ELR (cell line): ENCODE measurements around the gene PYGB.
A peak's percentile ranks its signal among the peaks of the same experiment; 100 is the strongest.

Experiments used
- DNase-seq: peaks from one replicate; pipeline ENCODE4 v3.0.0-alpha.2; 2015; ENCODE audit warnings: low read depth

The PYGB gene

DNA sequence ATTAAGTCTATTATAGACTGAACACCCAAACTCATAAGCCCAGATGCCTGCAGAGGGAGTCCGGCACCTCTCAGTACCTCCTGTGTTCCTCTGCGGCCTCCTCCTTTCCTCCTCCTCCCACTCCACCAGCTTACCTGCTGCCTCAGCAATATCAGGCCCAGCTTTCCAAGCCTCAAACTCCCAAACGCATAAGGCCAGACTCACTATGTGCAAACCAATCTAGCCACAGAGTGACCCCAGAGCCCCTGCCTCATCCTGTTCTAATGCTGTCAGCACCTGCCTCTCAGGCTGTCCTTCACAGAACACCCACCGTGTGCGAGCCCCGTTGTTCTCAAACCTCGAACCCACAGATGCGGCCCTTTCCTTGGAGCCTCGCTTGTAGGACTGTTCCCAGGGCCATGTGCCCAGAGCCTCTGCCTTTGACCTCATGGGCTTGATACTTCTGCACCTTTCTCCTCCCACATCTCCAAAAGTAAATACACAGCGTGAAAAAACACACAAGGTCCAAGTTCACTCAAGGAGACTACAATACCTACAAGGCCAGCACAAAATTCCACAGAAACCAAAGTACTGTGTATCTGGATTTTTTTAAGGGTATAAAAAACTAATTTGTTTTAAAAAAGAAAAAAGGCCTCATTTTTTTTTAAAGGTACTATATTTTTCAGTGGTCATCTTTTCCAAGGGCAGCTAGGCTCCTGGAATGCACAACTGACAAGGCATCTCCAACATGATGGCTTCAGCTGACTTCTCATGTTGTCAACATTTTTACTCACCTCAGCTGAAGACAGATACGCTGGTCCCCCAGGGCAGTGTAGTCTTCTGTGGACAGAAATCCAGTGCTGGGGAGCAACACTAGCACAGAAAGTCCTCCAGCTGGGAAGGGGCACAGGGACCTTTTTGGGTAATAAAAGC lies 90.5 kb downstream of the PYGB start:
- DNase-seq = no peak

DNA sequence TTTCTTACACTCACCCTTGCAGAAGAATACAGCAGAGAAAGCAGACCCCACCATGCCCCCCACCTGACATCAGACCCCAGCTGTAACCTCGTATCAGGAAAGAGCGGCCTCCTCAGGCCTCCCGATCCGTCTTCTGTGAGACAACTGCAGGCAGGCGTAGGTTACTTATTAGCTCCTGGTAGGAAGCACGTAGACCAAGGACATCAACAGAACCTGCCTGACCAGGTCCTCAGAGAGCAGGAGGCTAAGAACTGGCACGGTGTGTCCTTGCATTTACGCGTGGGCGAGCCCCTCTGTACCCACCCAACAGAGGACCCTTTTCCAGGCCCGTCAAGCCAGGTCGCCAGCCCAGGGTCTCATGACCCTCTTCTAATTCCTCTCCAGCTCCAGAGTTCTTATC lies 91.7 kb downstream of the PYGB start:
- DNase-seq = no peak

DNA sequence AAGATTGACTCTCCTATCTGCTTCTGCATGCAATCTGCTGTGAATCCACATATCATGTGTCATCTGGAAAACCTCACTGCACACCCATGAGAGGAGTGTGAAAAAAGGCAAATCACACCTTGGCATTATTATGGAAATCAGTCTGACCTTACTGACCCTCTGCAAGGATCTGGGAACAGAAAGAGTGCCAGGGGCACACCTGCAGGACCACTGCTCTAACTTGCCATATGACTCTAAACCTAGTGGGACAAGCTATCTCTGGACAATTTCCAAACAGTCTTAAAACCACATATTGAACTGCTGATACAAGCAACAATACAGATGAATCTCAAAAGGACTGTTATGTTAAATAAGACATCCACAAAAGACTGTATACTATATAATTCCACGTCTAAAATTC lies 92.5 kb downstream of the PYGB start:
- no peak for DNase-seq

DNA sequence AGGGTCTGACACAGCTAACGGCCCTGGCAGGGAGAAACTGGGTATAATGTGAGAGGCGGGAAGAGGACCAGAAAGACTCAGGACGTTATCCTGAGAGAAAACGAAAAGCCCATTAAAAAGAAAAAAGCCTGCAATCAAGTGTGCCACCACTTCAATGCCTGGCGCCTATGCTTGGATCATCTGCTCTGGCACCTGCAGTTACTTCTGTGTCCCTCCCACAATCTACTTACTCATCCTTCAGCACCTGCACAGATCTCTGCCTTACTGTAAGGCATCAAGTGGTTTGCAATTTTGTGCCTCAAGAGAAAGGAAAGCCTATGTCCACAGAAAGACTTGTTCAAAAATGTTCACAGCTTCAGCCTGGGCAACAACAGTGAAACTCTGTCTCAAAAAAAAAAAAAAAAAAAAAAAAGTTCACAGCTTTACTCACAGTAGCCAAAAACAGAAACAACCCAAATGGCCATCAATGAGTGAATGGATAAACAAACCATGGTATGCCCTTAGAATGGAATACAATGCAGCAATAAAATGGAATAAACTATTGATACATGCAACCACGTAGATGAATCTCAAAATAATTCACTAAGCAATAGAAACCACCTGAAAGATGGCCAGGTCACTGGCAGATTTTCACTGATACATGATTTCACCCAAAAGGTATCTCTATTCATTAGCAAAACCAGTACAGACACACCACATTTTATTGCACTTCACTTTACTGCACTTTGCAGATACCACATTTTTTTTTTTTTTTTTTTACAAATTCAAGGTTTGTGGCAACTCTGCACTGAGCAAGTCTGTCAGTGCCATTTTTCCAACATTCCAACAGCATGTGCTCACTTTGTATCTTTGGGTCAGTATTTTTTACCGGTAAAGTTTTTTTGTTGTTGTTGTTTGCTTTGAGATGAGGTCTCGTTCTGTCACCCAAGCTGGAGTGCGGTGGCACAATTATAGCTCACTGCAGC lies 94.1 kb downstream of the PYGB start:
- DNase-seq = peak; percentile 24

DNA sequence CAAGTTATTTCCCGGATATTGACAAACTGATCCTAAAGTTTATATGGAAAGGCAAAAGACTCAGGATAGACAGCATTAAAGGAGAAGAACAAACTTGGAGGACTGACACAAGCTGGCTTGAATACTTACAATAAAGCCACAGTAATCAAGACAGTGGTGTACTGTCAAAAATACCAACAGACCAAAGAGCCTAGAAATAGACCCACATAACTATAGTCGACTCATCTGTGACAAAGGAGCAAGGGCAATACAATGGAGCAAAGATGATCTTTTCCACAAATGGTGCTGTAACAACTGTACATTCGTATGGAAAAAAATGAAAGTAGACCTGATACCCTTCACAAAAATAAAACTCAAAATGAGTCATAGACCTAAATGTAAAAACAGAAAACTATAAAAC lies 96.7 kb downstream of the PYGB start:
- no peak for DNase-seq

GRCh38 chr20:25345721-25346120 lies 97.8 kb downstream of the PYGB start:
- DNase-seq = no peak

- no peak for DNase-seq
Measured at GRCh38 chr20:25346349-25346748, 98.5 kb downstream of the PYGB start.
